Transverse colon (tissue), 4 donors: ENCODE data around the gene CLIC5. TPM values are rescaled to one million over a fixed set of nuclear protein-coding genes. Genes with fewer than 3 reads are reported as not detected.

Source experiments
- DNase-seq: peaks from one replicate; pipeline ENCODE4 v3.0.0-alpha.2; 2019
- H3K27ac ChIP-seq, 4 donors: fragments of 200-600 bp; sonication (generic); 2 replicates each; pipeline ENCODE4 v1.5.1; 2016 to 2018; ENCODE audit warnings: inconsistent platforms in 4 of 4
- H3K27me3 ChIP-seq: fragments of 200-600 bp; sonication (generic); 2 replicates; pipeline ENCODE4 v1.5.1; 2017; ENCODE audit warnings: inconsistent platforms
- H3K36me3 ChIP-seq, 4 donors: fragments of 200-600 bp; sonication (generic); 2 replicates each; pipeline ENCODE4 v1.5.1; 2017 to 2019; ENCODE audit warnings: inconsistent platforms in 4 of 4
- H3K4me1 ChIP-seq, 4 donors: fragments of 200-600 bp; sonication (generic); 2 replicates each; pipeline ENCODE4 v1.5.1; 2017 to 2020; ENCODE audit warnings: inconsistent platforms in 4 of 4
- H3K4me3 ChIP-seq, 4 donors: fragments of 200-600 bp; sonication (generic); 1 replicate in 1 of 4; 2 replicates in 3 of 4; pipeline versions ENCODE4 v1.5.1 to v1.6.1; 2017 to 2019; ENCODE audit warnings: inconsistent platforms in 4 of 4
- H3K9me3 ChIP-seq, 2 donors: fragments of 200-600 bp; sonication (generic); 2 replicates each; pipeline ENCODE4 v1.5.1; 2017 to 2019; ENCODE audit warnings: inconsistent platforms in 2 of 2
- EP300 ChIP-seq: sonication (generic); formaldehyde crosslinking; IDR thresholded peaks from one replicate; pipeline ENCODE4 v1.6.1; 2017; ENCODE audit warnings: antibody characterized with exemption, low read depth
- POLR2A ChIP-seq: fragments of 450-650 bp; IDR thresholded peaks from one replicate; pipeline ENCODE4 v1.6.1; 2016; ENCODE audit warnings: antibody characterized with exemption, mild to moderate bottlenecking, moderate library complexity
- POLR2AphosphoS5 ChIP-seq, 3 donors: sonication (generic); formaldehyde crosslinking; IDR thresholded peaks; one replicate each; pipeline ENCODE4 v1.6.1; 2016; ENCODE audit warnings: antibody characterized with exemption in 3 of 3
- WGBS, 2 donors: methylation state at CpG; one replicate each; pipeline ENCODE4 v1.1.5; 2018; ENCODE audit warnings: low coverage in 1 of 2; 5-methylcytosine and 5-hydroxymethylcytosine counted together
- in situ Hi-C, 4 donors: fragments of 200-750 bp; cut with MboI; loops; one replicate each; pipeline versions ENCODE4 v1.15.0 to v1.15.1; 2017; ENCODE audit warnings: low sequenced_read_pairs in 3 of 4, low pct_ligation_motif_present in 1 of 4, low pct_unique_long_range_greater_than_20kb in 1 of 4
- intact Hi-C: fragments of 100-400 bp; cut with DNase I; formaldehyde crosslinking; loops from one replicate; pipeline ENCODE4 v1.15.1; 2023; ENCODE audit warnings: low total_unique reads
- total RNA-seq, 4 donors: library from RNA; depleted of rRNA; stranded (reverse); fragments of >200 nt; gene quantifications; one replicate each; pipeline ENCODE4 v1.1.0, GENCODE V29; 2016
- TF ChIP-seq, protein P1 (sequence below), 5 experiments: fragments of 200-600 bp in 3 of 5; fragments of 450-650 bp in 2 of 5; sonication (generic) in 3 of 5; IDR thresholded peaks; 1 replicate in 2 of 5; 2 replicates in 3 of 5; pipeline ENCODE4 v1.5.1; 2016 to 2017; ENCODE audit warnings: antibody characterized with exemption in 5 of 5, inconsistent platforms in 3 of 5, mild to moderate bottlenecking in 2 of 5, moderate library complexity in 1 of 5

The CLIC5 gene
- total RNA-seq, 4 donors from 2014 or later: 5.0 to 222 (median 149) TPM

DNA sequence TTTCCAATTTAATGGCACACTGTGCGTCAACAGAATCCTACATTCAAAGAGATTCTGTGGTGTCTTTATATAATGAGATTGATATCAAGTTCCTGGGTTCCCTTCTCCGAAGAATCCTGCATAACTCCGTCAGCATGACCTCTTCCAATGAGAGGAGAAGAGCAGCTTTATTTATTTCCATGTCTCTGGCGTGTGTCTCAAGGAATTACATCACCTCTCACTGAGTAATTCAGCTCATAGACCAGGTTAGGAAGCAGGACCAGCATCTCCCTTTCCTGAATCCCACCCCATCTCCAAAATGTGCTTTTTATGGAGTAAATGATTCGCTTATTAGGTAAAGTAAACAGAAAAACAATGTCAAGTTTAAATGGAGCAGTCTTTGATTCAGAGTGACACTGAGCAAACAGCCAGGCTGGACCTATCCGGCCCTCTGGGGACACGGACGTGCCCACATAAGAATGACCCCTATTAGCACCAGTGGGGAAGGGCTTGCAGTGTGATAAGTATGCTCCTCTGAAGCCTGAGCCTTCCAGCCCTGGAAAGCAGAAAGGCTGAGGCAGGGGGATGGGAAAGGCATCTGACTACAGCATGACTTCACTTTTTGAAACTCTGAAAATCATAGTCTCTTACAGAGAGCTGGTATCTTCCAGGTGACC lies 165.2 kb downstream of the CLIC5 start:
- in situ Hi-C loops (no loop called here), intact Hi-C loops (no loop called here)
- Histone ChIP-seq H3K27ac (no peak overlapping the region), H3K9me3 (no peaks in the 10 kb centered on the region), H3K4me3 (no peak overlapping the region), H3K36me3 (no peaks in the 10 kb centered on the region), H3K4me1 (no peaks in the 10 kb centered on the region), H3K27me3 (no peaks in the 10 kb centered on the region)
- no peak for DNase-seq
- TF ChIP-seq POLR2AphosphoS5 (IDR thresholded peaks at IDR 0.05) (no peak), POLR2A (no peak), EP300 (no peak)
- TF ChIP-seq, protein P1, sequence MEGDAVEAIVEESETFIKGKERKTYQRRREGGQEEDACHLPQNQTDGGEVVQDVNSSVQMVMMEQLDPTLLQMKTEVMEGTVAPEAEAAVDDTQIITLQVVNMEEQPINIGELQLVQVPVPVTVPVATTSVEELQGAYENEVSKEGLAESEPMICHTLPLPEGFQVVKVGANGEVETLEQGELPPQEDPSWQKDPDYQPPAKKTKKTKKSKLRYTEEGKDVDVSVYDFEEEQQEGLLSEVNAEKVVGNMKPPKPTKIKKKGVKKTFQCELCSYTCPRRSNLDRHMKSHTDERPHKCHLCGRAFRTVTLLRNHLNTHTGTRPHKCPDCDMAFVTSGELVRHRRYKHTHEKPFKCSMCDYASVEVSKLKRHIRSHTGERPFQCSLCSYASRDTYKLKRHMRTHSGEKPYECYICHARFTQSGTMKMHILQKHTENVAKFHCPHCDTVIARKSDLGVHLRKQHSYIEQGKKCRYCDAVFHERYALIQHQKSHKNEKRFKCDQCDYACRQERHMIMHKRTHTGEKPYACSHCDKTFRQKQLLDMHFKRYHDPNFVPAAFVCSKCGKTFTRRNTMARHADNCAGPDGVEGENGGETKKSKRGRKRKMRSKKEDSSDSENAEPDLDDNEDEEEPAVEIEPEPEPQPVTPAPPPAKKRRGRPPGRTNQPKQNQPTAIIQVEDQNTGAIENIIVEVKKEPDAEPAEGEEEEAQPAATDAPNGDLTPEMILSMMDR (IDR thresholded peaks at IDR 0.05): no peak
- 48 to 63% methylated on average over 4 to 8 of the region's 8 CpGs for WGBS, 2 donors

GRCh38 chr6:45845567-45845966 lies 170.1 kb downstream of the CLIC5 start:
- intact Hi-C loops (no loop called here), in situ Hi-C loops (no loop called here)
- no peak for TF ChIP-seq EP300
- TF ChIP-seq, protein P1 (IDR thresholded peaks at IDR 0.05): no peak
- no peak for TF ChIP-seq POLR2AphosphoS5 (IDR thresholded peaks at IDR 0.05)
- TF ChIP-seq POLR2A: no peak
- DNase-seq: no peak
- H3K9me3 ChIP-seq: no peaks in the 10 kb centered on the region
- H3K36me3 ChIP-seq: no peaks in the 10 kb centered on the region
- WGBS, 2 donors: 60 to 84% methylated on average over 1 of the region's 1 CpG
- no peak overlapping the region for H3K4me3 ChIP-seq
- H3K27ac ChIP-seq: no peak overlapping the region
- H3K27me3 ChIP-seq: no peaks in the 10 kb centered on the region
- no peaks in the 10 kb centered on the region for H3K4me1 ChIP-seq

GRCh38 chr6:45844986-45845385 lies 170.7 kb downstream of the CLIC5 start:
- Histone ChIP-seq H3K4me1 (no peaks in the 10 kb centered on the region), H3K27ac (no peak overlapping the region), H3K4me3 (no peak overlapping the region), H3K9me3 (no peaks in the 10 kb centered on the region), H3K27me3 (no peaks in the 10 kb centered on the region), H3K36me3 (no peaks in the 10 kb centered on the region)
- WGBS, 2 donors: 94% methylated on average over 8 of the region's 8 CpGs
- in situ Hi-C loops: no loop called here
- DNase-seq: no peak
- TF ChIP-seq EP300 (no peak), POLR2AphosphoS5 (IDR thresholded peaks at IDR 0.05) (no peak), POLR2A (no peak)
- TF ChIP-seq, protein P1 (IDR thresholded peaks at IDR 0.05): no peak
- intact Hi-C loops: no loop called here

DNA sequence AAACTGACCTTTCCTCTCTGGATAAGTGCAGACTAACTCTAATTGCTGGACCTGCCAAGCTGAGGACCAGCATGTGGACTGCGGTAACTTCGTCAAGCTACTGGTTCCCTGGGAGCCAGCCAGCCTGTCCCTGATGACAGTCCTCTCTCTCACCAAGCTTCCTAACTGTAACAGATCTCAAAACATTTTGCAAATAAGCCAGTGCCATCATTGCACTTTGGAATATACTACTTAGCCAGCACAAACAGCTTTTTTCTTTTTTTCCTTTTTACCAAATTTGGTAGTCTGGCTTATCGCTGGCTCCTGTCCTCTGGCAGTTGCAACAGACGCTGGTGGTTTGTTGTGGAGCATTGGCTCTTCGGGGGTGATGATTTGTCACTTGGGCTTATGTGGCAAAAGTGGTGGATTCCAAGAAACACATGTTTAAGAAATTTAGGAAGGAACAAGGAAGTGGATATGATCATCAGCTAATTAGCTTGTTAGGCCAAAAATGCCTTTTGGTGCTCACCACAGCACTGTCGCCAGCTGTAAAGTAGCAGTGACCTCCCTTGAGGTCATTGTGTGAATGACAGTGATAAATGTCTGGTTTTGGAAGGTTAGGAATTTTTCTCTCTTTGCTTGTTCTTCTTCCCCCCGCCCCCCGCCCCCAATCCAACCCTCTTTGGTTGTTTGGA lies 171.7 kb downstream of the CLIC5 start:
- intact Hi-C loops (no loop called here), in situ Hi-C loops (no loop called here)
- no peak for DNase-seq
- H3K4me3 ChIP-seq: no peak overlapping the region
- TF ChIP-seq POLR2A (no peak), EP300 (no peak), POLR2AphosphoS5 (IDR thresholded peaks at IDR 0.05) (no peak)
- TF ChIP-seq, protein P1 (IDR thresholded peaks at IDR 0.05): no peak
- H3K9me3 ChIP-seq: no peaks in the 10 kb centered on the region
- no peaks in the 10 kb centered on the region for H3K36me3 ChIP-seq
- 65 to 72% methylated on average over 5 to 8 of the region's 8 CpGs for WGBS, 2 donors
- H3K4me1 ChIP-seq: no peaks in the 10 kb centered on the region
- no peaks in the 10 kb centered on the region for H3K27me3 ChIP-seq
- no peak overlapping the region for H3K27ac ChIP-seq
